D721Med (cell line): ENCODE results near the gene SLC39A3.

ENCODE experiments used
- DNase-seq: peaks from one replicate; pipeline ENCODE4 v3.0.0; 2011; ENCODE audit warnings: low spot score; ENCODE audit not compliant: insufficient read length
- FAIRE-seq: peaks from 2 replicates; lab custom pipeline; 2011; peaks lifted over from hg19 to GRCh38; lab: Jason Lieb, UNC
- CTCF ChIP-seq: IDR thresholded peaks from 2 replicates; pipeline ENCODE4 v1.5.1; 2012; ENCODE audit warnings: mild to moderate bottlenecking, control low read depth; ENCODE audit not compliant: insufficient read depth; ENCODE audit errors: missing control alignments

SLC39A3 gene

DNA sequence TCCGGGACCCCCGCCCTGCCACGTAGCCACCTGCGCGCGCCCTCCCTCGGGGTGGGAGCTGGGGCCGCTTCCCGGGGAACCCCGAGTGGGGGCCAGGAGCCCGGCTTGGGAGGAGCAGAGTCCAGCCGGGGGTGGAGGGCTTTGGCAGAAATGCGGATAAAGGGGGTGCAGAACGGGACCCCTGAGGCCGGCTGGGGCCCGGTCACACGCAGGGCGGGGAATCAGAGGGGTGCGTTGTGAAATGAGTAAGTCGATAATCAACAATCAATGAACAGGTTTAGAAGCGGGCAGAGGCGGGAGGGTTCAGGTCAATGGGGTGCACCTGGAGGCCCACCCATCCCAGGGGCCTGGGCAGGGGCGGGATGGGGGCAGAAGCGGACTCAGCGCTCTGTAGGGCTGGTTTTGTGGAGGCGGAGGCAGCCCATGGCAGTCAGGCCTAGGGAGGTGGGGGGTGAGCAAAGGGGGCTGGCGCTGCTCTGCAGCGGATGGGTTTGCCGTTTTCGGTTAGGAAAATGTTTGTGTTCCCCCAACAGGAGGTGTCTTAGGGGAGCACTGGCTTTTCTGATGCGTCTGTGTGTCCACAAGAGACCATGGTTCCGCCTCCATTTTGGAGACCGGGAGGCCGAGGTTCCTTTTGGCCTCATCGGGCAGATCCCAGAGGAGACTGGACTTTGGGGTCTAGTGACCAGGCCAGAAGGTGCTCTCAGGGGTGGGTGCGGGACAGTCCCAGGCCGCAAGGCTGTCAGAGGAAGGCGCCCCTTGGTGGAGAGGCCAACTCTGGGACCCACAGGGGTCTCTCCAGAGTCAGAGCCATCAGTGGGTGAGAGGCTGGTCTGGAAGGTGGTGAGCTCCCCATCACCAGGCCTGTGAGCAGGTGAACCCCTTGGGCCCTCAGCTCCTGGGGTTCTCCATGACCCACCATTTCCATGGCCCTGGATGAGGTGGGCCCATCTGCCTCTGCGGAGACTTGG, 18.0 kb downstream of the SLC39A3 start:
- no peak for FAIRE-seq
- no peak for TF ChIP-seq CTCF
- no peak for DNase-seq

DNA sequence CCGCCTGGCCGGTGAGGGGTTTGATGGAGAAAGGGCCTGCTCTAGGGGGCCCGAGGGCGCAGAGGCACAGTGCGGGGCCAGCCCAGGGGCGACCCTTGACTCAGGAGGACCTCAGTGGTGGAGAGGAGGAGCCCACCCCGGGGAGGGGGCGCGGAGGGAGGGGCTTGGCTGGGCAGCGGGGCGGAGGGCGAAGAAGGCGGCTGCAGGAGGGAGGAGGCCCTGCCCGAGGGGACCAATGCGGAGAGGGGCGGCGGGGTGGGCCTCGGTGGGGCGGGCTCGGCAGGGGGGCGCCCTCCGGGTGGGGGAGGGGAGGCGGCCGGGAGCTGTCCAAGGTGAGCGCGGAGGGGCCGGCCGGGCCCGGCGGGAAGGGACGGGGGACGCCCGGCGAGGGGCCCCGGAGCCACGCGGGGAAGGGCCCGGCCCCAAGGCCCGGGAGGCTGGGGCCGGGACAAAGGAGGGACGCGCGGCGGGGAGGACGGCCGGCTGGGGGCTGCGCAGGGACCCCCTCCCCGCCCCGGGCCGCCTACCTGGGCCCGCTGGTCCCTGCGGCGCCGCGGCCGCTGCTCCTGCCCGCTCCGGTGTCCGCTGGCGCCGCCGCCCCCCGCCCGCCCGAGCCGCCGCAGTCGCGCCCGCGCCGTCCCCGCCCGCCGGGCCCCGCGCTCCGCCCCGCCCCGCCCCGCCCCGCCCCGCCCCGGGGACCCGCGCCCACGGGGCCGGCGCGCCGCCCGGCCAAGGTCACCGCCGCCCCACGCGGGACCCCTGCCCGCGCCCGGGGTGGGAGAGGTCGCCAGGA, 18.8 kb downstream of the SLC39A3 start, which contains the start of gene DIRAS1:
Gene DIRAS1 (minus strand): TSS at position 596 of the 793 bp plus-strand sequence. CDS start 3,566 bp downstream, outside the sequence.
- no peak for TF ChIP-seq CTCF
- FAIRE-seq: no peak
- no peak for DNase-seq

- FAIRE-seq (no peak), DNase-seq (no peak)
- TF ChIP-seq CTCF: no peak
These were observed 19.7 kb downstream of the SLC39A3 start for GRCh38 chr19:2719920-2720776.

DNA sequence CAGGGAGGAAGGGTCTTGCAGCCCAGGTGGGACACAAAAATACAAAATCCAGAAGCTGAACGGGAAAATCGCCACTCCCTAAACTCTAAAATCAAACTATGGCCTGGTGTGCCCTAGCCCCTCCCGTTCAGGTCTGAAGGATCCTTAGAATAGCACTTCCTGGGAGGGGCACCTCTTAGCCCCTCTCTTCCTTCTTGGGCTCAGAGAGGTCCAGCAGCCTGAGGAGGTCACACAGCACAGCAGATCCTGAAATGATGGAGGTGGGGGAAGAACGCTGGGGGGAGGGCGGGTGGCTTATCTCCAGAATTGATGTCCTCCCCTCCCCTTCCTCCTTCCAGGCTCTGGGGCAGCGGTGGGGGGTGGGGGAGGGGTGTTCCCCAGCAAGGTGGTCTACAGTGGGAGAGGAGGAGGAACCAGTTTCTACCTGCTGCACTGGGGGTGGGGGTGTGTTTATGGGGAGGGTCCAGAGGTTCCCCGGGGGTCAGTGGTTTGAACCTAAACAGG, 20.5 kb downstream of the SLC39A3 start:
- no peak for FAIRE-seq
- no peak for DNase-seq
- TF ChIP-seq CTCF: no peak

- TF ChIP-seq CTCF: no peak
- no peak for FAIRE-seq
- DNase-seq: no peak
These were observed 21.9 kb downstream of the SLC39A3 start for GRCh38 chr19:2717638-2718541.
